Measurements from ENCODE around the gene ZNF135.

- TF ChIP-seq YY1 (IDR thresholded peaks at IDR 0.05; ENCODE audit: low read depth) (no peak), MAX (IDR thresholded peaks at IDR 0.05; ENCODE audit: low read depth) (no peak)
These were observed at the start of gene ZNF135 for GRCh38 chr19:58059003-58059670.

All from SK-N-SH (cell line).